Measurements from ENCODE around the gene EXOC1L. TPM values are rescaled to one million over a fixed set of nuclear protein-coding genes. Genes with fewer than 3 reads are reported as not detected.

EXOC1L gene
- not detected in 2 replicates for total RNA-seq

DNA sequence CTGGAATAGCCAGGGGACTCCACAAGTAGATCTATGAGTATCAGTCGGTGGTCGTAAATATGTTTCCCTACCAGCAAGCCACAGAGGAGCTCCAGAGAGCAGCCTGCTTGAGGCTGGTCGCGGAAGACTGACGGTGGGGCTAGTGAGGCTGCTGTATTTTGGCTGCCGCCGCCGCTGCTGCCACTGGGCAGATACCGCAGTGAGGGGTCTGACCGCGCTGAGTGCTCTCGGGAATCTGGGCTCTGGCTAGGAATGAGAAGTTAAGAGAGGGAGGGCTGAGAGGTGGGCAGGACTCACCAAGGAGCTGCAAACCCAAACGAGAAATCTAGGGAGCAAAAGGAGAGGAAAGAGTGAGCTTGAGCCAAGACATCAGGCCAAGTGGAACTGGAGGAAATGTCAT is at the start of gene EXOC1L:
EXOC1L (plus strand) TSS at position 157 of the 400 bp plus-strand sequence; CDS start at position 394, 237 bp downstream.

GRCh38 chr4:55853484-55854046 is 34.0 kb downstream of the EXOC1L start, which contains the start of gene EXOC1:
TSS of gene EXOC1 (plus strand) at chr4:55853648. CDS start at chr4:55858324, 4,676 bp downstream.

Other genes with a start within 250 kb of the EXOC1L start
- gene PDCL2, start 227.5 kb upstream of the EXOC1L start, total RNA-seq = not detected in 2 replicates
- not detected in 2 replicates for gene NMU, start 183.5 kb upstream of the EXOC1L start, total RNA-seq
- 39.6 and 55.9 TPM in 2 replicates for gene EXOC1, start 33.9 kb downstream of the EXOC1L start, total RNA-seq
- gene CEP135, start 129.2 kb downstream of the EXOC1L start, total RNA-seq = 6.1 and 6.8 TPM in 2 replicates